H1 (cell line): ENCODE data around the gene IRF9. TPM values are rescaled to one million over a fixed set of nuclear protein-coding genes. Genes with fewer than 3 reads are reported as not detected.

Experiments
- CTCF ChIA-PET: fragments of 300-600 bp; sonication (Branson Sonifier 250); formaldehyde crosslinking; loops from one replicate; lab custom pipeline; 2021; ENCODE audit not compliant: partially characterized antibody; lab: Charles Lee
- POLR2A ChIA-PET: fragments of 300-600 bp; sonication (Branson Sonifier 250); formaldehyde crosslinking; loops from one replicate; lab custom pipeline; 2021; ENCODE audit warnings: inconsistent platforms; ENCODE audit not compliant: partially characterized antibody; lab: Charles Lee
- DNase-seq, 2 experiments: peaks; one replicate each; pipeline versions ENCODE4 v3.0.0 to v3.0.0-alpha.2; 2010 to 2022; ENCODE audit warnings: low spot score in 2 of 2, low read depth in 1 of 2, mixed read lengths in 1 of 2
- FAIRE-seq: peaks from 2 replicates; lab custom pipeline; 2011; peaks lifted over from hg19 to GRCh38; lab: Jason Lieb, UNC
- H2AFZ ChIP-seq: 2 replicates; pipeline ENCODE4 v1.8.1; 2012; ENCODE audit warnings: low read length, inconsistent platforms
- H2AK5ac ChIP-seq: 2 replicates; pipeline ENCODE4 v1.6.1; 2013; ENCODE audit warnings: low read depth, low read length
- H2BK120ac ChIP-seq: replicated peaks from 2 replicates; pipeline ENCODE3; 2013; ENCODE audit warnings: low read depth, low read length, inconsistent platforms
- H2BK12ac ChIP-seq: 2 replicates; pipeline ENCODE4 v1.6.1; 2013; ENCODE audit warnings: low read depth, low read length
- H2BK15ac ChIP-seq: 2 replicates; pipeline ENCODE4 v1.6.1; 2013; ENCODE audit warnings: low read length
- H2BK20ac ChIP-seq: 2 replicates; pipeline ENCODE4 v1.6.1; 2013; ENCODE audit warnings: low read length
- H2BK5ac ChIP-seq: 2 replicates; pipeline ENCODE4 v1.6.1; 2013; ENCODE audit warnings: low read depth, low read length
- H3K14ac ChIP-seq: 2 replicates; pipeline ENCODE4 v1.6.1; 2013; ENCODE audit warnings: inconsistent platforms; ENCODE audit not compliant: insufficient read length
- H3K18ac ChIP-seq: 2 replicates; pipeline ENCODE4 v1.6.1; 2013; ENCODE audit warnings: low read length; ENCODE audit errors: extremely low read depth
- H3K23ac ChIP-seq: 2 replicates; pipeline ENCODE4 v1.6.1; 2013; ENCODE audit warnings: inconsistent platforms; ENCODE audit not compliant: insufficient read length
- H3K23me2 ChIP-seq: 2 replicates; pipeline ENCODE4 v1.6.1; 2013; ENCODE audit warnings: low read depth, low read length
- H3K27ac ChIP-seq: 2 replicates; pipeline ENCODE4 v1.6.1; 2011; ENCODE audit warnings: low read depth, low read length, inconsistent platforms
- H3K27me3 ChIP-seq, 4 experiments: replicated peaks in 1 of 4; 1 replicate in 1 of 4; 2 replicates in 3 of 4; pipeline versions ENCODE4 v1.6.1 to v1.8.1; 2011 to 2013; ENCODE audit warnings: low read length in 3 of 4, mild to moderate bottlenecking in 3 of 4, inconsistent platforms in 2 of 4, mixed read lengths in 2 of 4, moderate library complexity in 1 of 4; ENCODE audit not compliant: control insufficient read depth in 3 of 4, insufficient read depth in 3 of 4; ENCODE audit errors: extremely low read depth in 1 of 4
- H3K36me3 ChIP-seq, 4 experiments: 2 replicates each; pipeline versions ENCODE4 v1.6.1 to v1.8.1; 2011 to 2013; ENCODE audit warnings: mild to moderate bottlenecking in 4 of 4, low read length in 3 of 4, moderate library complexity in 2 of 4, control low read depth in 1 of 4, inconsistent platforms in 1 of 4; ENCODE audit not compliant: insufficient read depth in 4 of 4, control insufficient read depth in 2 of 4
- H3K4ac ChIP-seq: replicated peaks from 2 replicates; pipeline ENCODE3; 2013; ENCODE audit warnings: low read length, low read depth, mixed read lengths, inconsistent platforms; ENCODE audit not compliant: insufficient read length
- H3K4me1 ChIP-seq, 4 experiments: replicated peaks in 1 of 4; 1 replicate in 1 of 4; 2 replicates in 3 of 4; pipeline versions ENCODE4 v1.6.1 to v1.8.1; 2011 to 2013; ENCODE audit warnings: low read length in 3 of 4, inconsistent platforms in 2 of 4, mixed read lengths in 1 of 4; ENCODE audit not compliant: insufficient read depth in 4 of 4, control insufficient read depth in 3 of 4
- H3K4me2 ChIP-seq, 2 experiments: 2 replicates each; pipeline versions ENCODE4 v1.6.1 to v1.8.1; 2011 to 2013; ENCODE audit warnings: low read depth in 2 of 2, low read length in 2 of 2, control low read depth in 1 of 2, inconsistent platforms in 1 of 2, mild to moderate bottlenecking in 1 of 2; ENCODE audit not compliant: insufficient read depth in 1 of 2
- H3K4me3 ChIP-seq, 4 experiments: fragments of 200-600, 300-600 bp in 1 of 4; sonication (generic), shearing (Covaris generic), sonication (Bioruptor Twin) in 1 of 4; 2 replicates each; pipeline versions ENCODE4 v1.5.1 to v1.8.1; 2011 to 2016; ENCODE audit warnings: low read length in 4 of 4, low read depth in 3 of 4, control low read depth in 2 of 4, inconsistent platforms in 2 of 4, mild to moderate bottlenecking in 2 of 4, mixed read lengths in 1 of 4, moderate library complexity in 1 of 4; ENCODE audit not compliant: insufficient read depth in 2 of 4; ENCODE audit errors: extremely low read depth in 1 of 4
- H3K56ac ChIP-seq: replicated peaks from 2 replicates; pipeline ENCODE3; 2013; ENCODE audit warnings: low read depth, mild to moderate bottlenecking, mixed read lengths, low read length, inconsistent platforms; ENCODE audit not compliant: insufficient read length
- H3K79me1 ChIP-seq: 2 replicates; pipeline ENCODE4 v1.6.1; 2013; ENCODE audit warnings: low read depth, low read length, control low read depth
- H3K79me2 ChIP-seq, 2 experiments: 2 replicates each; pipeline versions ENCODE4 v1.6.1 to v1.8.1; 2012 to 2013; ENCODE audit warnings: low read length in 2 of 2, mild to moderate bottlenecking in 2 of 2, inconsistent platforms in 1 of 2; ENCODE audit not compliant: insufficient read depth in 2 of 2, control insufficient read depth in 1 of 2
- H3K9ac ChIP-seq, 4 experiments: replicated peaks in 1 of 4; 1 replicate in 1 of 4; 2 replicates in 3 of 4; pipeline versions ENCODE4 v1.6.1 to v1.8.1; 2011 to 2013; ENCODE audit warnings: low read depth in 3 of 4, low read length in 3 of 4, control low read depth in 2 of 4, mild to moderate bottlenecking in 2 of 4, moderate library complexity in 2 of 4, inconsistent platforms in 1 of 4; ENCODE audit errors: extremely low read depth in 1 of 4
- H3K9me3 ChIP-seq, 2 experiments: 2 replicates each; pipeline versions ENCODE4 v1.6.1 to v1.8.1; 2012 to 2013; ENCODE audit warnings: mild to moderate bottlenecking in 2 of 2, moderate library complexity in 2 of 2, control low read depth in 1 of 2, inconsistent platforms in 1 of 2, low read depth in 1 of 2, low read length in 1 of 2, mixed read lengths in 1 of 2; ENCODE audit not compliant: insufficient read depth in 2 of 2
- H4K20me1 ChIP-seq, 2 experiments: replicated peaks in 1 of 2; 2 replicates each; pipeline versions ENCODE3 to v1.8.1; 2011 to 2013; ENCODE audit warnings: inconsistent platforms in 2 of 2, low read length in 2 of 2, mild to moderate bottlenecking in 1 of 2; ENCODE audit not compliant: insufficient read depth in 2 of 2, control insufficient read depth in 1 of 2
- H4K5ac ChIP-seq: 2 replicates; pipeline ENCODE4 v1.6.1; 2013; ENCODE audit warnings: low read length, low read depth, mixed read lengths, inconsistent platforms; ENCODE audit not compliant: insufficient read length
- H4K8ac ChIP-seq: 2 replicates; pipeline ENCODE4 v1.8.0; 2013; ENCODE audit warnings: mild to moderate bottlenecking, moderate library complexity, low read length, inconsistent platforms; ENCODE audit not compliant: insufficient read depth; ENCODE audit errors: extremely low read depth
- H4K91ac ChIP-seq: replicated peaks from 2 replicates; pipeline ENCODE3; 2013; ENCODE audit warnings: low read length, mixed read lengths, inconsistent platforms; ENCODE audit not compliant: insufficient read length
- CHD1 ChIP-seq: IDR thresholded peaks from 2 replicates; pipeline ENCODE4 v1.6.1; 2012; ENCODE audit warnings: low read depth, low read length, improper control_type of control experiment
- EP300 ChIP-seq, 2 experiments: IDR thresholded peaks; 1 replicate in 1 of 2; 2 replicates in 1 of 2; pipeline ENCODE4 v1.6.1; 2011 to 2012; ENCODE audit warnings: low read depth in 2 of 2, low read length in 2 of 2, mild to moderate bottlenecking in 2 of 2, borderline replicate concordance in 1 of 2, inconsistent platforms in 1 of 2, moderate library complexity in 1 of 2
- HDAC6 ChIP-seq: IDR thresholded peaks from one replicate; pipeline ENCODE4 v1.7.1; 2012; ENCODE audit warnings: low read depth, mild to moderate bottlenecking, inconsistent platforms, low read length, moderate library complexity
- KDM5A ChIP-seq: fragments of 200-600 bp; IDR thresholded peaks from 2 replicates; pipeline ENCODE4 v1.7.1; 2012; ENCODE audit warnings: mild to moderate bottlenecking, low read length, inconsistent platforms, mixed read lengths
- POLR2AphosphoS5 ChIP-seq: IDR thresholded peaks from 2 replicates; pipeline ENCODE4 v1.6.1; 2011; ENCODE audit warnings: low read depth, low read length
- RAD21 ChIP-seq, 2 experiments: IDR thresholded peaks in 1 of 2; conservative IDR thresholded peaks in 1 of 2; 2 replicates each; pipeline ENCODE4 v1.6.1; 2011; ENCODE audit warnings: low read depth in 2 of 2, low read length in 2 of 2, improper control_type of control experiment in 1 of 2, inconsistent platforms in 1 of 2, mild to moderate bottlenecking in 1 of 2, moderate library complexity in 1 of 2
- RFX5 ChIP-seq: IDR thresholded peaks from 2 replicates; pipeline ENCODE4 v1.6.1; 2011; ENCODE audit warnings: low read depth, low read length, improper control_type of control experiment, borderline replicate concordance
- SIRT6 ChIP-seq: IDR thresholded peaks from one replicate; pipeline ENCODE4 v1.7.1; 2012; ENCODE audit warnings: low read length, inconsistent platforms
- SIX5 ChIP-seq: IDR thresholded peaks from 2 replicates; pipeline ENCODE4 v1.6.1; 2011; ENCODE audit warnings: mild to moderate bottlenecking, low read depth, low read length
- SP4 ChIP-seq: IDR thresholded peaks from 2 replicates; pipeline ENCODE4 v1.6.1; 2012; ENCODE audit warnings: low read length, inconsistent platforms
- SRF ChIP-seq: IDR thresholded peaks from 2 replicates; pipeline ENCODE4 v1.6.1; 2011; ENCODE audit warnings: mild to moderate bottlenecking, low read depth, low read length, moderate library complexity
- TAF1 ChIP-seq: IDR thresholded peaks from 2 replicates; pipeline ENCODE4 v1.6.1; 2011; ENCODE audit warnings: mild to moderate bottlenecking, low read depth, low read length
- USF2 ChIP-seq: IDR thresholded peaks from 2 replicates; pipeline ENCODE4 v1.6.1; 2011; ENCODE audit warnings: low read length, improper control_type of control experiment
- WGBS, 2 experiments: shearing (Covaris generic) in 1 of 2; methylation state at CpG; one replicate each; pipeline versions ENCODE4 v1.1.6 to v1.1.7; 2013 to 2015; ENCODE audit warnings: low lambda C conversion rate in 2 of 2, mixed read lengths in 2 of 2, inconsistent platforms in 1 of 2, low coverage in 1 of 2, missing lambda C conversion rate in 1 of 2; ENCODE audit not compliant: insufficient replicate concordance in 2 of 2, insufficient coverage in 1 of 2, insufficient read length in 1 of 2; ENCODE audit errors: extremely low coverage in 1 of 2, missing lambda C conversion rate in 1 of 2; 5-methylcytosine and 5-hydroxymethylcytosine counted together
- polyA plus RNA-seq, 7 experiments: library from polyadenylated mRNA; depleted of rRNA in 3 of 7; stranded (reverse) in 5 of 7; unstranded in 2 of 7; fragments of >200 nt in 5 of 7; fragments of 200-250 nt in 2 of 7; gene quantifications; 1 replicate in 5 of 7; 2 replicates in 1 of 7; 4 replicates in 1 of 7; pipeline versions ENCODE4 v1.2.1 to v1.2.3, GENCODE V29; 2011 to 2013; ENCODE audit warnings: missing spikeins in 2 of 7, mixed read lengths in 2 of 7
- total RNA-seq: library from RNA; stranded (reverse); fragmentation: NEBNext Ultra II Directional; extraction: Animal tissue kit (Norgen Biotek cat#: 25700); gene quantifications from 2 replicates; pipeline ENCODE4 v1.2.1, GENCODE V29; 2021

Gene IRF9
- total and polyA plus RNA-seq, 2 of the 8 experiments (the other 6 are each of a cell fraction or from before 2014, with no cell fraction given): 11.4 to 13.2 TPM

- H3K27ac ChIP-seq: no peak overlapping the region
- H2AK5ac ChIP-seq: no peak overlapping the region
- WGBS, 2 experiments: 100% methylated on average over 6 of the region's 6 CpGs; no CpG with 5 or more reads in 1 of the 2 experiments
- no peak overlapping the region for H3K14ac ChIP-seq
- H2AFZ ChIP-seq: no peak overlapping the region
- H3K4me2 ChIP-seq: no peak overlapping the region
- POLR2A ChIA-PET: interaction anchor here (1.3 to 7.1 kb wide), 4 partner anchors 16 to 60 kb away, joined by 3 to 125 read pairs (median 106); partner anchors contain the start of genes EMC9, PCK2 and PSME1
- no peak for DNase-seq
- peaks cover 5% of the 10 kb centered on the region; the same call in 1 of the 2 replicates for H3K79me1 ChIP-seq
- no peaks in the 10 kb centered on the region for H3K27me3 ChIP-seq
- no peak overlapping the region for H3K4ac ChIP-seq
- no peaks in the 10 kb centered on the region for H3K9me3 ChIP-seq
- H3K23me2 ChIP-seq: peaks cover 3% of the 10 kb centered on the region; the same call in 1 of the 2 replicates
- no peak overlapping the region for H2BK120ac ChIP-seq
- no peak overlapping the region for H3K23ac ChIP-seq
- FAIRE-seq: no peak
- peaks cover 0 to 4% (median 2%) of the 10 kb centered on the region in 4 experiments; a peak in 5 of 7 replicates for H3K4me1 ChIP-seq
- H2BK20ac ChIP-seq: no peak overlapping the region
- peaks cover 0 to 3% of the 10 kb centered on the region in 2 experiments for H4K20me1 ChIP-seq
- peaks cover 0 to 10% of the 10 kb centered on the region in 2 experiments; a peak in 2 of 4 replicates for H3K79me2 ChIP-seq
- no peak overlapping the region for H2BK15ac ChIP-seq
- no peak overlapping the region for H4K8ac ChIP-seq
- H2BK12ac ChIP-seq: no peak overlapping the region
- H3K36me3 ChIP-seq: peaks cover 14 to 43% (median 34%) of the 10 kb centered on the region in 4 experiments
- CTCF ChIA-PET: interaction anchor here (0.9 kb wide), 1 partner anchor 35 kb away, joined by 3 read pairs; no protein-coding TSS in a partner anchor
- no peak overlapping the region for H3K9ac ChIP-seq
- no peak overlapping the region for H4K5ac ChIP-seq
- no peak overlapping the region for H2BK5ac ChIP-seq
- H3K18ac ChIP-seq: no peak overlapping the region
- no peak overlapping the region for H3K56ac ChIP-seq
- no peak overlapping the region for H3K4me3 ChIP-seq
- H4K91ac ChIP-seq: no peak overlapping the region
- TF ChIP-seq TAF1 (no peak), RFX5 (no peak), SIX5 (no peak), RAD21 (IDR thresholded peaks at IDR 0.05 in 1 of 2, conservative IDR thresholded peaks at IDR 0.05 in 1 of 2; ENCODE audit: low read depth in 2 of 2, low read length in 2 of 2) (no peak), SRF (no peak), SIRT6 (no peak), POLR2AphosphoS5 (no peak), USF2 (no peak), CHD1 (no peak), SP4 (no peak), HDAC6 (no peak), KDM5A (no peak), EP300 (IDR thresholded peaks at IDR 0.05; ENCODE audit: borderline replicate concordance in 1 of 2, low read depth in 2 of 2, low read length in 2 of 2) (no peak)
Observed at GRCh38 chr14:24119691-24120090, 41.4 kb upstream of the IRF9 start.
